Vagina (tissue), 2 donors: ENCODE measurements around the gene PRUNE1.

Experiments used
- CTCF ChIP-seq, 3 experiments: fragments of 450-650 bp in 2 of 3; fragments of 200-600 bp in 1 of 3; sonication (generic) in 1 of 3; IDR thresholded peaks; one replicate each; pipeline ENCODE4 v1.5.1; 2017 to 2019; ENCODE audit warnings: antibody characterized with exemption in 3 of 3, mild to moderate bottlenecking in 2 of 3, moderate library complexity in 2 of 3
- POLR2A ChIP-seq, 2 donors: fragments of 450-650 bp; IDR thresholded peaks; one replicate each; pipeline ENCODE4 v1.6.1; 2017; ENCODE audit warnings: antibody characterized with exemption in 2 of 2, mild to moderate bottlenecking in 2 of 2, moderate library complexity in 2 of 2
- POLR2AphosphoS5 ChIP-seq, 2 donors: sonication (generic); formaldehyde crosslinking; IDR thresholded peaks; one replicate each; pipeline ENCODE4 v1.9.0; 2017; ENCODE audit warnings: antibody characterized with exemption in 2 of 2, mild to moderate bottlenecking in 2 of 2, low read depth in 1 of 2; ENCODE audit not compliant: insufficient read depth in 1 of 2

- TF ChIP-seq POLR2A (IDR thresholded peaks at IDR 0.05) (no peak), CTCF (IDR thresholded peaks at IDR 0.05) (no peak), POLR2AphosphoS5 (IDR thresholded peaks at IDR 0.05; ENCODE audit: insufficient read depth in 1 of 2, low read depth in 1 of 2) (no peak)
Measured at GRCh38 chr1:151037032-151037431, 28.8 kb downstream of the PRUNE1 start.
